Measurements from ENCODE around the gene LMOD1.

DNA sequence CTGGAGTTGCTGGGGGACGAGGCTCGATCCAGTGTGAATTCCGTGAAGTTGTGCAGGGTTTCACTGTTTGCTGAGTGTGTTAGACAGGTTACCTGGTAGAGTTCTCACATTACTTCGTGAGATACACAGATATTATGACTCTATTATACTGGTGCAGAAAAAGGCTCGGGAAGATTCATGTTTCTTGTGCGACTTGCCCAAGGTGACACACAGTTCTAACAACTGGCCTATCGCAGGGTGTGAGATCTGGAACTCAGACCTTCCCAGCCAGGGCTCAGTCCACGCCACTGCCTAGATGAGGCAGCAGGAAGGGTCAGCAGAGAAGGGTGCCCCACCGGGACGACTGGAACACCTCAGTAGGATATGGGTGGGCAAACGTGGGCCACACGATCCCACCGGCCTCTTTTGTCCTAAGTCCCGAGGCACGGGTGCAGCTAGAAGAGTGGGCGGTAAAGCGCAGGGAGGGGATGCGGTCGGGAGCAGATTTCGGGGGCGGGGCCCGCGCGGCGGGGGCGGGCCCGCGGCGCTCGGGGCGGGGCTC lies 35.8 kb upstream of the LMOD1 start:
- TF ChIP-seq GATA2 (IDR thresholded peaks at IDR 0.05; ENCODE audit: low read depth, low read length) (no peak), GATA3 (IDR thresholded peaks at IDR 0.05; ENCODE audit: low read depth, low read length) (no peak)
